ENCODE measurements around the gene DAZAP1. TPM values are rescaled to one million over a fixed set of nuclear protein-coding genes. Genes with fewer than 3 reads are reported as not detected.
"Not testable (repeated sequence)": the region's sequence is repeated elsewhere in the genome, so short reads cannot be mapped to it uniquely, and the experiment has no call there.

The DAZAP1 gene
- total RNA-seq, 1 experiment from 2014 or later, result 183 TPM

DNA sequence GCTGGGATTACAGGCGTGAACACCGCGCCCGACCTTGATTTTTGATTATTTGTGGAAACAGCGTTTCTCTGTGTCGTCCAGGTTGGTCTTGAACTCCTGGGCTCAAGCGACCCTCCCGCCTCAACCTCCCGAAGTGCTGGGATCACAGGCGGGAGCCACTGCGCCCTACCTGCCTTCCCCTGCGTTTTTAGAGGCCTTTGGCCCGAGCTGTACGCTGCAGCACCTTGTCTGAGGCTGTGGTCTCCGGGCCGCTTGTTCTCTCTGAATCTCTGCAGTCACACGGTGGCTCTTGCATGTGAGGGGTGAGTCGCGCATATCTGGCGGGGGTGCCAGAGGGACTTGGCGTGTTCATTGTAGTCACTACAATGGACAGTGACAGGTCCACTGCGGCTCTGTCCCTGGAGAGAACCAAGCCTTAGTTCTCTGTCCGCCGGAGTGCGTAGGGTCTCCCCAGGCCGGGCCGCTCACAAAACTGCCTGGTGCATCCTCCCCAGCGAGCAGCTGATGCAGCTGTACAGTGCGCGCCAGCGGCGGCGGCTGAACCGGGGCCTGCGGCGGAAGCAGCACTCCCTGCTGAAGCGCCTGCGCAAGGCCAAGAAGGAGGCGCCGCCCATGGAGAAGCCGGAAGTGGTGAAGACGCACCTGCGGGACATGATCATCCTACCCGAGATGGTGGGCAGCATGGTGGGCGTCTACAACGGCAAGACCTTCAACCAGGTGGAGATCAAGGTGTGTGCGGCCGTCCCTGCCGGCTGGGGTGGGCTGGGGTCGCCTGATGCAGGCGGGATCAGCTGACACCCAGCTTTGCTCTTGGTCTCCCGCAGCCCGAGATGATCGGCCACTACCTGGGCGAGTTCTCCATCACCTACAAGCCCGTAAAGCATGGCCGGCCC lies 32.4 kb downstream of the DAZAP1 start:
- DNase-seq (ENCODE audit: low read depth), result not testable (repeated sequence)

- no peak for DNase-seq (ENCODE audit: low read depth)
Measured at GRCh38 chr19:1440418-1440801, 33.0 kb downstream of the DAZAP1 start.

GRCh38 chr19:1441022-1441426 lies 33.6 kb downstream of the DAZAP1 start:
- DNase-seq (ENCODE audit: low read depth), result no peak

DNA sequence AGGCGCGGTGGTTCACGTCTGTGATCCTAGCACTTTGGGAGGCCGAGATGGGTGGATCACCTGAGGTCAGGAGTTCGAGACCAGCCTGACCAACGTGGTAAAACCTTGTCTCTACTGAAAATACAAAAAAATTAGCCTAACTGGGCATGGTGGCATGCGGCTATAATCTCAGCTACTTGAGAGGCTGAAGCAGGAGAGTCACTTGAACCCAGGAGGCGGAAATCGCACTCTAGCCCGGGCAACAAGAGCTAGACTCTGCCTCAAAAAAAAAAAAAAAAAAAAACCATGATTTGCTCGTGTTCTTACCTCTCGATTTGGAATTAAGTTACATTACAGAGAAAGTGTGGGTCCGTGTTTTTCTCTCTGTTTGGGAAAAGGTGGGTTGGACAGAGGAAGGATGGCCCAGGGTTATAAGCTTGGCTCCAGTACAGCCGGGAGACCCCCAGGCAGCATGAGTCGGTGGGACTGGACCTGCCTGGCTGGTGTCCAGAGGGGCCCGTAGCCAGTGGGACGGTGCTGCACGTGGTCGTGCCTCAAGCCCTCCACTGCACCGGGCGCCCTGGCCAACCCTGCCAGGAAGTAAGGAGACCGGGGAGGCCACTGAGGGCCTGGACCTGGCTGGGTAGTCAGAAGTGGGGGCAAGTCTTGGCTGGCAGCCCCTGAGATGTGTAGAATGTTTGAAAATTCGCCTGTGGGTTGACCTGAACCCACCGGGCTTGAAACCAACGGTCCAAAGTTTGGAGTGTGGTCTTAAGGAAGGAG lies 34.5 kb downstream of the DAZAP1 start:
- DNase-seq (ENCODE audit: low read depth), result no peak

- DNase-seq (ENCODE audit: low read depth), result peak; percentile 73
Measured at GRCh38 chr19:1445185-1445931, 38.0 kb downstream of the DAZAP1 start.

GRCh38 chr19:1445932-1446712 lies 38.7 kb downstream of the DAZAP1 start:
- DNase-seq (ENCODE audit: low read depth), result no peak

GRCh38 chr19:1446713-1447481 lies 39.5 kb downstream of the DAZAP1 start:
- no peak for DNase-seq (ENCODE audit: low read depth)

- DNase-seq (ENCODE audit: low read depth), result no peak
Measured at GRCh38 chr19:1447504-1447903, 40.1 kb downstream of the DAZAP1 start.

GRCh38 chr19:1447944-1448343 lies 40.6 kb downstream of the DAZAP1 start:
- DNase-seq (ENCODE audit: low read depth), result no peak

DNA sequence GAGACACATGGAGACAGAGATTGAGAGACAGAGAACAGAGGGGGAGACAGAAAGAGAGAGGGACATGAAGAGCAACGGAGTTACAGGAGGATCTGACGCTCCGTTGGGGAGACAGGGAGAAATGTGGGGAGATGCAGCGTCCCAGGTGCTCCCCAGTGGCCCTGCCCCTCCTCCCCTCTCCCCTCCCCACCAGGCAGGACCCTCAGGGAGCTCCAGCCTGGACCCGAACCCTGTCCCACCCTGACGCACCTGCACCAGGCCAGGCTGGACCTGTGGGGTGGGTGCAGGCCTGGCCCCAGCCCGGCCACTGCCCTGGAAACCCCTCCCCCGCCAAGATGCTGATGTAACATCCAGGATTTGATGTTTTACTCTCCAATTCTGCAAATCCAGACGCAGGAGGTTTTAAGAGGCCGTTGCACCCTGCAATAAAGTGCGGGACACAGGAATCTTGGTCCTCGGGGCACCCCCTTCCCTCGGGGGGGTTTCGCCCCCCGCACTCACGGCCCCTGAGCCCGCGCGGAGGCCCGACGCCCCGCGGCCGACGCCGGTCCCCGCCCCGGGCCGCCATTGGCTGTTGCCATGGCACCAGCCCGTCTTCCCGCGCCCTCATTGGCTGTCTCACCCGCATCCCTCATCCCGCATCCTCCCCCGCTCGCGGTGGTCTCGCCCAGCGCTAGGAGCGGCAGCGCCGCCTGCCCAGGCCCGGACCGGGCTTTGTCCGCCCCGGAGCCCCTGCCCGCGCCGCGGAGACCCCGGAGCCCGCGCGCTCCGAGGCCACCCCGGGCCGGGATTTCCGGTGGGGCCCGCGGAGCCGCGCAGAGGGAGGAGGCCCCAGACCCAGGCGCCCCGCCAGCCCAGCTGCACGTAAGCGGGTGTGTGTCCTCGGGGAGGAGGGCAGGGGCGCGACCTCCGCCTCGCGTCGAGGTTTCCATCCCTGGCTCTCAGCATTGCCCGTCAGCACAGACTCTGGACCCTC lies 42.4 kb downstream of the DAZAP1 start, which contains the start of gene APC2:
TSS of gene APC2 (plus strand) at position 655 of the 976 bp plus-strand sequence. CDS start 2,881 bp downstream, outside the sequence.
- no peak for DNase-seq (ENCODE audit: low read depth)

DNA sequence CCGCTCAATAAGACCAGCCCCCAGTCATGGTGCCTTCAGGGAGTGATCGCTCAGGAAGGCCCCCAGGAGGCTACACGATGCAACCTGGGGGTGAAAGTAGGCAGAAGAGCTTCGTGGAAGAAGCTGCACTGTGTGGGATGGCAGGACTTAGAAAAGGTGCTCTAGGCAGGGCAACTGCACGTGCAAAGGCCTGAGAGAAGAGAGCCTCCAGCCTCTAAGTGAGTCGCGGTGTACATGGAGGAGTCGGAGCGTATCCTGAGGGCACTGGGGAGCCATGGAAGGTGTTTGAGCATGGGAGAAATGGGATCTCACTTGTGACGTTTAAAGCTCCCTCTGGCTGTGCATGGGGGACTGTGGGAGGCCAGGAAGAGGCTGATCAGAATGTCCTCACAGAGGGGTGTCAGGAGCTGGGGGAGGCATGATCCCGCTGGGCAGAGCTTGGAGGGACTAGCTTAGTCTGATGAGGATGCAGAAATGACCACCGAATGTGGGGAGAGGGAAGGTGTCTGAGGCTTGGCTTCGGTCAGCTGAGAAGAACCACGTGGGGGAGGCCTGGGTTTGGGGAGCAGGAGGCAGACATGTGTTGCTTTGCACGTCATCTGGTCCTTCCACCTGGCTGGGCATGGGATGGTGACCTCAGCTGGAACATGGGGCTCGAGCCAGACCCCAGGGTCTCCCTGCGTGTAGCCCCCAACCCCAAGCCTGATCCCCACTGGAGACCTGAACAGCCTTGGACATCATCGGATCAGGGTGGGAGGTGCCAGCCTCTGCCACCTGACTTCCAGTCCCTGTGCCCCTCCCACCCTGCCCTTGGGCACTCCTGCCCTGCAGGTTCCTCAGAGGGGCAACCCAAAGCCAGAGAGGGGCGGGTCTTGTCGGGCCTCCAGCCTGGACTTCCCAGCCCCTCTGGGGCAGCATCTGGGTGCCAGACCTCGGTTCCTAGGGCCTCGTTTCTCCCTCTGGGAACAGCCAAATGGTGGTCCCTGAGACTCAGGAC lies 43.6 kb downstream of the DAZAP1 start:
- DNase-seq (ENCODE audit: low read depth), result no peak

- DNase-seq (ENCODE audit: low read depth), result no peak
Measured at GRCh38 chr19:1451916-1452801, 44.8 kb downstream of the DAZAP1 start.

GRCh38 chr19:1452802-1453524 lies 45.6 kb downstream of the DAZAP1 start:
- no peak for DNase-seq (ENCODE audit: low read depth)

GRCh38 chr19:1453525-1454364 lies 46.4 kb downstream of the DAZAP1 start:
- DNase-seq (ENCODE audit: low read depth), result peak; percentile 43

GRCh38 chr19:1455002-1455335 lies 47.6 kb downstream of the DAZAP1 start:
- no peak for DNase-seq (ENCODE audit: low read depth)

All from HT1080 (cell line).